ENCODE measurements around the gene CD99L2.
"Not testable (repeated sequence)": the region's sequence is repeated elsewhere in the genome, so short reads cannot be mapped to it uniquely, and the experiment has no call there.

Gene CD99L2

GRCh38 chrX:150831863-150832262, 66.6 kb downstream of the CD99L2 start:
- DNase-seq = no peak
- TF ChIP-seq POLR2A (IDR thresholded peaks at IDR 0.05; ENCODE audit: low read length) (no peak), GATA1 (IDR thresholded peaks at IDR 0.05; ENCODE audit: low read depth, low read length) (no peak)

- no peak for TF ChIP-seq GATA1 (IDR thresholded peaks at IDR 0.05; ENCODE audit: low read depth, low read length)
- no peak for TF ChIP-seq POLR2A (IDR thresholded peaks at IDR 0.05; ENCODE audit: low read length)
These were observed 69.7 kb downstream of the CD99L2 start for GRCh38 chrX:150828785-150829184.

GRCh38 chrX:150824352-150824751, 74.1 kb downstream of the CD99L2 start:
- not testable (repeated sequence) for DNase-seq

More at GRCh38 chrX:150828785-150829184, 69.7 kb downstream of the CD99L2 start:
- no peak for DNase-seq

- DNase-seq = not testable (repeated sequence)
These were observed 74.6 kb downstream of the CD99L2 start for GRCh38 chrX:150823826-150824225.

GRCh38 chrX:150821971-150822370, 76.5 kb downstream of the CD99L2 start:
- DNase-seq = no peak
- TF ChIP-seq GATA1 (IDR thresholded peaks at IDR 0.05; ENCODE audit: low read depth, low read length) (no peak), POLR2A (IDR thresholded peaks at IDR 0.05; ENCODE audit: low read length) (no peak)

- TF ChIP-seq POLR2A (IDR thresholded peaks at IDR 0.05; ENCODE audit: low read length) = no peak
- no peak for TF ChIP-seq GATA1 (IDR thresholded peaks at IDR 0.05; ENCODE audit: low read depth, low read length)
- DNase-seq = no peak
These were observed 84.5 kb downstream of the CD99L2 start for GRCh38 chrX:150813922-150814321.

- no peak for DNase-seq
- TF ChIP-seq GATA1 (IDR thresholded peaks at IDR 0.05; ENCODE audit: low read depth, low read length) = no peak
- no peak for TF ChIP-seq POLR2A (IDR thresholded peaks at IDR 0.05; ENCODE audit: low read length)
These were observed 91.6 kb downstream of the CD99L2 start for GRCh38 chrX:150806827-150807226.

- TF ChIP-seq GATA1 (IDR thresholded peaks at IDR 0.05; ENCODE audit: low read depth, low read length) = no peak
- no peak for TF ChIP-seq POLR2A (IDR thresholded peaks at IDR 0.05; ENCODE audit: low read length)
- no peak for DNase-seq
These were observed 92.7 kb downstream of the CD99L2 start for GRCh38 chrX:150805736-150806135.

GRCh38 chrX:150792949-150793527, 105.4 kb downstream of the CD99L2 start:
- DNase-seq = peak; percentile 2 to 40
- no peak for TF ChIP-seq POLR2A (IDR thresholded peaks at IDR 0.05; ENCODE audit: low read length)
- no peak for TF ChIP-seq GATA1 (IDR thresholded peaks at IDR 0.05; ENCODE audit: low read depth, low read length)

GRCh38 chrX:150790021-150790420, 108.4 kb downstream of the CD99L2 start:
- no peak for DNase-seq
- TF ChIP-seq POLR2A (IDR thresholded peaks at IDR 0.05; ENCODE audit: low read length) (no peak), GATA1 (IDR thresholded peaks at IDR 0.05; ENCODE audit: low read depth, low read length) (no peak)

GRCh38 chrX:150781677-150782076, 116.8 kb downstream of the CD99L2 start:
- DNase-seq = no peak
- TF ChIP-seq POLR2A (IDR thresholded peaks at IDR 0.05; ENCODE audit: low read length) = no peak
- no peak for TF ChIP-seq GATA1 (IDR thresholded peaks at IDR 0.05; ENCODE audit: low read depth, low read length)

GRCh38 chrX:150779385-150779784, 119.1 kb downstream of the CD99L2 start:
- no peak for TF ChIP-seq GATA1 (IDR thresholded peaks at IDR 0.05; ENCODE audit: low read depth, low read length)
- no peak for TF ChIP-seq POLR2A (IDR thresholded peaks at IDR 0.05; ENCODE audit: low read length)
- no peak for DNase-seq

- TF ChIP-seq POLR2A (IDR thresholded peaks at IDR 0.05; ENCODE audit: low read length) = no peak
- no peak for TF ChIP-seq GATA1 (IDR thresholded peaks at IDR 0.05; ENCODE audit: low read depth, low read length)
- DNase-seq = no peak
These were observed 121.0 kb downstream of the CD99L2 start for GRCh38 chrX:150777328-150777992.

- DNase-seq = no peak
- no peak for TF ChIP-seq GATA1 (IDR thresholded peaks at IDR 0.05; ENCODE audit: low read depth, low read length)
- no peak for TF ChIP-seq POLR2A (IDR thresholded peaks at IDR 0.05; ENCODE audit: low read length)
These were observed 122.7 kb downstream of the CD99L2 start for GRCh38 chrX:150775569-150776350.
